Muscle layer of colon (tissue), 2 donors: ENCODE data around the gene ASPHD1.
"Not testable (repeated sequence)": the region's sequence is repeated elsewhere in the genome, so short reads cannot be mapped to it uniquely, and the experiment has no call there.

Experiments used
- H3K27ac ChIP-seq: one replicate; pipeline ENCODE4 v1.7.0; 2013; ENCODE audit warnings: low read depth, mild to moderate bottlenecking, low read length, moderate library complexity
- H3K27me3 ChIP-seq, 2 donors: one replicate each; pipeline ENCODE4 v1.7.0; 2013; ENCODE audit warnings: low read length in 2 of 2, mild to moderate bottlenecking in 2 of 2; ENCODE audit not compliant: insufficient read depth in 2 of 2, control insufficient read depth in 1 of 2
- H3K36me3 ChIP-seq: one replicate; pipeline ENCODE4 v1.7.0; 2013; ENCODE audit warnings: mild to moderate bottlenecking, low read length; ENCODE audit not compliant: insufficient read depth
- H3K4me1 ChIP-seq: one replicate; pipeline ENCODE4 v1.7.0; 2013; ENCODE audit warnings: mild to moderate bottlenecking, low read length; ENCODE audit not compliant: insufficient read depth
- H3K4me3 ChIP-seq, 2 donors: one replicate each; pipeline ENCODE4 v1.7.0; 2013; ENCODE audit warnings: low read length in 2 of 2, low read depth in 1 of 2, mild to moderate bottlenecking in 1 of 2, moderate library complexity in 1 of 2
- H3K9ac ChIP-seq: one replicate; pipeline ENCODE4 v1.7.0; 2013; ENCODE audit warnings: low read length
- H3K9me3 ChIP-seq: one replicate; pipeline ENCODE4 v1.7.0; 2013; ENCODE audit warnings: mild to moderate bottlenecking, low read length
- donor health status: abdominal sarcoma.
- donor health status: Adenocarcinoma of cecum.

The ASPHD1 gene

DNA sequence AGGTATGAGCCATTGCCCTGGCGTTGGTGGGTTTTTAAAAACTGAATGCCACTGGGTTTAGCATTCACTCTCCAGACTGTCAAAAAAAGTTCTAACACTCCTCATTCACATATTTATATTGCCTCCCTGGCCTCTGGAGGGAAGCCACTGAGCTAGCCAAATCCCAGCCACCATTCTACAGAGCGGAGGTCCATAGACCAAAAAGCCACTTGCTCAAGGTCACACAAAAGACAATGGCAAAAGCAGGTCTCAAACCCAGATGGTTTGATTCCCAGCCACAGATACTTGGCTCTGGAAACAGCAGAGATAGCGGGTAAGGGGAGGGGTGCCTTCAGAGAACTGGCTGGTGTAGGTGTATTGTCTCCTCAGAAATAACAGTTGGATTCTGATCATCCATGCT lies 19.2 kb upstream of the ASPHD1 start:
- Histone ChIP-seq H3K27ac (no peak overlapping the region), H3K9me3 (peaks cover 5% of the 10 kb centered on the region), H3K36me3 (no peaks in the 10 kb centered on the region), H3K9ac (no peak overlapping the region), H3K4me1 (no peaks in the 10 kb centered on the region), H3K4me3 (no peak overlapping the region), H3K27me3 (peaks cover 22 to 26% of the 10 kb centered on the region in 2 donors)

DNA sequence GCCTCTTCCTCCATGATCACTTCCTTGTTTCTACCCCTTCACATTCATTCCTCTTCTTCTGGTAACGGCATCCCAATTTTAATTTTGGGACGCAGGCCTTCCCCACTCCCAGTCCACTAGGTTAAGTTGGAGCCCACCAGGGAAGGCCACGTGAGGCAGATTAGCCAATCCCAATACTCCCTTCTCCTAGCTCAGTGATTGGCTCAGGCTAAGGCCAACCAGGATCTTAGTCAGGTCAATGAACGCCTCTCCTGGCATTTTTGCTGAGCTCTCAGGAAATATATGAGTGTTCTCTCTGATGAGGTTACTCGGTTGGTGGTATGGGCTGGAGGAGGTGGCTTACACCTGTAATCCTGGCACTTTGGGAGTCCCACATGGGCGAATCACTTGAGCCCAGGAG lies 16.3 kb upstream of the ASPHD1 start:
- no peaks in the 10 kb centered on the region for H3K4me1 ChIP-seq
- no peaks in the 10 kb centered on the region for H3K36me3 ChIP-seq
- H3K27ac ChIP-seq: no peak overlapping the region
- peaks cover 0 to 6% of the 10 kb centered on the region in 2 donors for H3K27me3 ChIP-seq
- no peak overlapping the region for H3K9ac ChIP-seq
- no peaks in the 10 kb centered on the region for H3K9me3 ChIP-seq
- H3K4me3 ChIP-seq: no peak overlapping the region

GRCh38 chr16:29889372-29889771 lies 10.9 kb upstream of the ASPHD1 start:
- not testable (repeated sequence) for H3K4me1 ChIP-seq, H3K36me3 ChIP-seq, H3K4me3 ChIP-seq, H3K27me3 ChIP-seq, H3K9ac ChIP-seq, H3K27ac ChIP-seq, H3K9me3 ChIP-seq

- Histone ChIP-seq H3K9me3 (no peaks in the 10 kb centered on the region), H3K36me3 (no peaks in the 10 kb centered on the region), H3K27ac (no peak overlapping the region), H3K4me3 (no peak overlapping the region), H3K9ac (no peak overlapping the region), H3K4me1 (no peaks in the 10 kb centered on the region), H3K27me3 (peaks cover 0 to 4% of the 10 kb centered on the region in 2 donors)
Observed at GRCh38 chr16:29891525-29892457, 8.5 kb upstream of the ASPHD1 start.

DNA sequence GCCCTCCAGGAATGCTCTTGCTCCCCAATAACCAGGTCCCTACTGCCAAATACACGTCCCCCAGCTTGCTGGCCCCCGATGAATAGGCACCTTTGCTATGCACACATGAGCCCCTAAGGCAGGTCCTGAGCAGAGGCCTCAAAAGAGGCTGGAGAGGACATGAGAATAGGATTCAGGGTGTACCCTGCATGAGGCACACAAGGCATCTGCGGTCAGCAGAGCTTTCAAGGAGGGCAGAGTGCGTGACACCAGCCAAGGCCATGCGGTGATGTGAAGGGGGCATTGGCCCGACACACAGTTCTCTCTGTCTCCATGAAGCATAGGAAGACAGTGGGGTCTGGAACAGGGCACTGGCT lies 7.9 kb upstream of the ASPHD1 start:
- no peaks in the 10 kb centered on the region for H3K36me3 ChIP-seq
- H3K27me3 ChIP-seq: peaks cover 2 to 11% of the 10 kb centered on the region in 2 donors
- no peak overlapping the region for H3K9ac ChIP-seq
- no peaks in the 10 kb centered on the region for H3K4me1 ChIP-seq
- H3K27ac ChIP-seq: no peak overlapping the region
- H3K9me3 ChIP-seq: no peaks in the 10 kb centered on the region
- no peak overlapping the region for H3K4me3 ChIP-seq

DNA sequence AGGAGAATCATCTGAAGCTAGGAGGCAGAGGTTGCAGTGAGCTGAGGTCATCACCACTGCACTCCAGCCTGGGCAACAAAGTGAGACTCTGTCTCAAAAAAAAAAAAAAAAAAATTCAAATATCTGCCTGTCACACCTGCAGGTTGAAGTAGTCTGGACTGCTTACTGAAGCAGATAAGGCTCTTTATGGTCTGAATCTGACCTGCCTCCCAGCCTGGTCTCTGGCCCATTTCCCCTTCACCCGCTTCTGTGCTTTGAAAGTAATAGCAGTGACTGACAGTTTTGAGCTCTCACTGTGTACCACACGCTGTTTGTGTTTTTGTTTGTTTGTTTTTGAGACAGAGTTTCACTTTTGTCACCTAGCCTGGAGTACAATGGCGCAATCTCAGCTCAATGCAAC lies 6.7 kb upstream of the ASPHD1 start:
- Histone ChIP-seq H3K4me3 (no peak overlapping the region), H3K27ac (no peak overlapping the region), H3K4me1 (no peaks in the 10 kb centered on the region)

GRCh38 chr16:29894352-29894751 lies 5.9 kb upstream of the ASPHD1 start:
- H3K36me3 ChIP-seq: no peaks in the 10 kb centered on the region
- H3K9me3 ChIP-seq: no peaks in the 10 kb centered on the region
- peaks cover 17 to 30% of the 10 kb centered on the region in 2 donors for H3K27me3 ChIP-seq
- H3K4me1 ChIP-seq: no peaks in the 10 kb centered on the region
- H3K4me3 ChIP-seq: no peak overlapping the region
- no peak overlapping the region for H3K27ac ChIP-seq
- H3K9ac ChIP-seq: no peak overlapping the region

More for the DNA sequence above, 6.7 kb upstream of the ASPHD1 start:
- H3K9me3 ChIP-seq: no peaks in the 10 kb centered on the region
- no peaks in the 10 kb centered on the region for H3K36me3 ChIP-seq
- H3K27me3 ChIP-seq: peaks cover 13 to 22% of the 10 kb centered on the region in 2 donors
- H3K9ac ChIP-seq: no peak overlapping the region

DNA sequence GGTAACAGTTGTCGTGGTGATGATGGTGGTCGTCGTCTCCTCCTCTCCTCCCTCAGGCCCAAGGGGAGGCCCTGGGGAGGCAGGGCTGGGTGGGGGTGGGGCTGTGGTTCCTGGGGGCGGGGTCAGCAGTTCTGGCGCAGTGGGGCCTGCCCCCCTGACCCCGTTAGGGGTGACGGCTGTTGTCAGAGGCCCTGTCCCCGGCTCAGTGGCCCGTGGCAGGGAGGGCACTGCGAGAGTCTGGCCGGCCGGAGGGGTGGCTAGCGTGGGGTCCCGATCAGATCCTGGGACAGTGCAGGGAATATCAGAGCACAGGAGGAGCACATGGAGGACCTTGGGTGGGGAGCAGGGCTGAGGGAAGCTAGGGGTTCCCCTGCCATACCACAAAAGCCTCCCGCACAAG lies 3.4 kb upstream of the ASPHD1 start:
- Histone ChIP-seq H3K27me3 (peaks cover 17 to 41% of the 10 kb centered on the region in 2 donors), H3K9me3 (no peaks in the 10 kb centered on the region), H3K27ac (no peak overlapping the region), H3K4me3 (no peak overlapping the region), H3K36me3 (no peaks in the 10 kb centered on the region), H3K9ac (no peak overlapping the region), H3K4me1 (peaks cover 4% of the 10 kb centered on the region)

- H3K27ac ChIP-seq: no peak overlapping the region
- H3K4me3 ChIP-seq: no peak overlapping the region
- H3K27me3 ChIP-seq: peaks cover 17 to 41% of the 10 kb centered on the region in 2 donors
- no peaks in the 10 kb centered on the region for H3K36me3 ChIP-seq
- H3K9ac ChIP-seq: no peak overlapping the region
- no peaks in the 10 kb centered on the region for H3K9me3 ChIP-seq
- H3K4me1 ChIP-seq: peaks cover 4% of the 10 kb centered on the region
Observed at GRCh38 chr16:29897333-29897732, 3.0 kb upstream of the ASPHD1 start.

- Histone ChIP-seq H3K4me1 (peaks cover 4% of the 10 kb centered on the region), H3K9me3 (no peaks in the 10 kb centered on the region), H3K36me3 (no peaks in the 10 kb centered on the region), H3K27me3 (peaks cover 17 to 41% of the 10 kb centered on the region in 2 donors), H3K4me3 (no peak overlapping the region), H3K27ac (no peak overlapping the region), H3K9ac (no peak overlapping the region)
Observed at GRCh38 chr16:29898135-29898803, 2.0 kb upstream of the ASPHD1 start.

DNA sequence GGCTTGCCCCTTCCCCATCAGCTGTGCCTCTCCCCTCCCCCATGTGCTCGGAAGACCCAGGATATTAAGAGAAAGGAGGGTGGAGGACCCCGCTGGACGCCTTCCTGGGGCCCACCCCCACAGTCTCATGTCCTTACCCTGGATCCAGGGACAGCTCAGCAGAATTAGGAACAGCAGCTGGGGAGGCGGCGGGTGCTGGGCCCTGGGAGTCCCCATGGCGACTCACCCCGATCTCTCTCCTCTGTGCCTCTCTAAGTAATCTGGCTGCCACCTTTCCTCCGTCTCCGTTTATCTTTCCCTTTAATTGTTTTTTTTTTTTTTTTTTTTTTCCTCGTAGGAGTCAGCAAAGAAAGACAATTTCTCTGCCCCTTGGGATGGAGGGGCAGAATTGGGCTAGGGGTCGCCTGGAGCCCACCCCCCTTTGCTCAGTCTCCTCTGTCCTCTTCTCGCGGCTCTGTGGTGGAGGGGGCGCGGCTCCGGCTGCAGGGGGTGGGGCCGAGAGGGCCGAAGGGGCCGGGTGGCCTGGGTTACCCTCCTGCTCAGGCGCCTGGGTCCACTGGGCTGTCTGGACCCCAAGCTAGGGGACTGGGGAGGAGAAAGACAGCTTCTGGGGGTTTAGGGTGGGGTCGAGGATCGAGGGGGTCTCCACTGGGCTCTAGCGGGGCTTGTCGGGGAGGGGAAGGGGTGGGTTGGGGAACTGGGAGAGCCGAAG lies 1.3 kb upstream of the ASPHD1 start:
- no peak overlapping the region for H3K9ac ChIP-seq

More for the DNA sequence above, 1.3 kb upstream of the ASPHD1 start:
- Histone ChIP-seq H3K27me3 (peaks cover 17 to 41% of the 10 kb centered on the region in 2 donors), H3K36me3 (no peaks in the 10 kb centered on the region), H3K27ac (no peak overlapping the region), H3K9me3 (no peaks in the 10 kb centered on the region), H3K4me1 (peaks cover 4% of the 10 kb centered on the region), H3K4me3 (no peak overlapping the region)
